Effector memory CD4-positive, alpha-beta T cell (primary cell): ENCODE measurements around the gene LST1.

Experiments
- DNase-seq, 3 donors: peaks; one replicate each; pipeline ENCODE4 v3.0.0-alpha.2; 2020
- H3K27ac ChIP-seq: 2 replicates; pipeline ENCODE4 v1.7.0; 2013; ENCODE audit warnings: mild to moderate bottlenecking, low read length, moderate library complexity; ENCODE audit not compliant: insufficient read depth, poor library complexity, severe bottlenecking
- H3K27me3 ChIP-seq: replicated peaks from 2 replicates; pipeline ENCODE4 v1.7.0; 2013; ENCODE audit warnings: mild to moderate bottlenecking, low read length; ENCODE audit not compliant: insufficient read depth, control insufficient read depth, poor library complexity, severe bottlenecking
- H3K36me3 ChIP-seq: 2 replicates; pipeline ENCODE4 v1.7.0; 2013; ENCODE audit warnings: mild to moderate bottlenecking, low read length, moderate library complexity; ENCODE audit not compliant: control insufficient read depth, insufficient read depth
- H3K4me1 ChIP-seq: 2 replicates; pipeline ENCODE4 v1.7.0; 2013; ENCODE audit warnings: low read length, mild to moderate bottlenecking; ENCODE audit not compliant: control insufficient read depth, insufficient read depth, poor library complexity, severe bottlenecking
- H3K4me3 ChIP-seq: 2 replicates; pipeline ENCODE4 v1.7.0; 2013; ENCODE audit warnings: low read length, low read depth, mild to moderate bottlenecking; ENCODE audit not compliant: insufficient read depth, poor library complexity, severe bottlenecking
- H3K9me3 ChIP-seq: 2 replicates; pipeline ENCODE4 v1.7.0; 2013; ENCODE audit warnings: mild to moderate bottlenecking, low read length, moderate library complexity; ENCODE audit not compliant: control insufficient read depth

Gene LST1

GRCh38 chr6:31619805-31620585 lies 33.9 kb downstream of the LST1 start:
- H3K4me1 ChIP-seq: peaks cover 7% of the 10 kb centered on the region
- H3K4me3 ChIP-seq: peak overlapping the region; percentile 56
- H3K27me3 ChIP-seq: no peaks in the 10 kb centered on the region
- peak overlapping the region; percentile 92 for H3K27ac ChIP-seq
- peak; percentile 95 for DNase-seq
- peaks cover 18% of the 10 kb centered on the region for H3K36me3 ChIP-seq
- H3K9me3 ChIP-seq: no peaks in the 10 kb centered on the region

DNA sequence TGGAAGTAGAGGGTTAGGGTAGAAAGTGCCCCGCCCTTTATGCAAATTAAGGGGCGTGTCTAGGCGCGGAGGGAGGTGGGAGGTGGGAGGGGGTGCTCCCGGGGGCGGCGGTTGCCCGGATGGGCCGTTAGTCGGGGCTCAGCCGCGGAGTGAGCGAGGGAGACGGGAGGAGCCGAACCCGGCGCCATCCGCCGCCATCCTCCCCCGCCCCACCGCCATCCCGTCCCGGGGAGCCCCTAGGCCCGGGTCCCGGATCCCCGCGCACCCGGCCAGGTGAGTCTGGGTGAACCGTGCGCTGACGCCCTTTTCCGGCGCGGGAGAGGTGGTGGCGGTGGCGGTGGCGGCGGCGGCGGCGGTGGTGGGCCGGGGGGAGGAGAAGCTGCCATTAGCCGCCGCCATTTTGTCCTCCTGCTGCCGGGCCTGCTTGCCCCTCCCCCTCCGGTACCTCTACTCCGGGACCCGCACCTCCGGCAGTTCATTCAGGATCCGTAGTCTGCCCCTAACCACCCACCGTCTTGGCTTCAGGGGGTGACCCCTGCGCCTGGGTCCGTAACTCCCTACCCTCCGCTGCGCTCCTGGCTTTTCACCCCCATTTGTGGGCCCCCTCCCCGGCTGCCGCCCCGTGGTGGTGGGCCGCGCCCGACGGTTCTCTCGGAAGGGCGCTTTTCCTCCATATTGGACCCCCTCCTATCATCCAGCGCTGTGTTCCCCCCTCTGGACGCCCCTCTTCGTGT lies 34.7 kb downstream of the LST1 start, which contains the start of gene PRRC2A:
Gene PRRC2A (plus strand): TSS at position 130 of the 734 bp plus-strand sequence. CDS start 2,075 bp downstream, outside the sequence.
- peak within 1 kb of the TSS; percentile 56 for H3K4me3 ChIP-seq
- DNase-seq: peak in 2 of 3 donors; percentile 71 to 95

DNA sequence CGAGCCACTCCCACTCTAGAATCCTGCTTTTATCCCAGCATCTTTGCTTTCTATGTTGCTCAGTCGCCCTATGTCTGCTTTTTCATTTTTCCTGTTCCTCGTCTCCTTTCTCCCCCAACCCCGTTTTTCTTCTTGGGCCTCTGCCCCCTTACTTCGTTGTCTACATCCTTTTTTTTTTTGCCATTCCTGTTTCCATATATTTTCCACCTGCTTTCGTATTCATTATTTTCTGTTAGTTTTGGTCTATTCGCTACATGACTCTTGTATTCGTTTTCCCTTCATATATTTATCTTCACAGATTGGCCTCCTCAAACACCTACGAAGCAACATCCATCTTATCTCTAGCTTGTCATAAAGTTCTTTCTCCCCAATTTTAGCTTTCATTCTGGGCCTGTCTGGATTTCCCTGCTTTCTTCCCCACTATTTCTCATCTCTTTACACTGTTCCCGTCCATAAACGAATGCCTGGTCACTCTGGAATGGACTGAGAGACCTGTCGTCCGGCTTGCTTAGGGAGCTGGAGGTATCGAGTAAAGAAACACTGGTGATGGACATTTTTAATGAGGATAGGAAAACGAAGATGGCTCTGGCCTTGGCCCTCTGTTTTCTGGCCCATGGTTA lies 35.4 kb downstream of the LST1 start:
- peaks cover 7% of the 10 kb centered on the region for H3K4me1 ChIP-seq
- no peak for DNase-seq
- peak overlapping the region; percentile 92 for H3K27ac ChIP-seq
- peak overlapping the region; percentile 56 for H3K4me3 ChIP-seq
- no peaks in the 10 kb centered on the region for H3K9me3 ChIP-seq
- no peaks in the 10 kb centered on the region for H3K27me3 ChIP-seq
- H3K36me3 ChIP-seq: peaks cover 32% of the 10 kb centered on the region

More for the DNA sequence above, 34.7 kb downstream of the LST1 start, which contains the start of gene PRRC2A:
- H3K4me1 ChIP-seq: peaks cover 7% of the 10 kb centered on the region
- peak within 1 kb of the TSS; percentile 92 for H3K27ac ChIP-seq
- H3K9me3 ChIP-seq: no peaks in the 10 kb centered on the region
- H3K27me3 ChIP-seq: no peaks in the 10 kb centered on the region
- H3K36me3 ChIP-seq: peaks cover 25% of the 10 kb centered on the region

- Histone ChIP-seq H3K4me1 (peaks cover 7% of the 10 kb centered on the region), H3K36me3 (peaks cover 38% of the 10 kb centered on the region), H3K4me3 (no peak overlapping the region), H3K27ac (peak overlapping the region; percentile 92), H3K27me3 (no peaks in the 10 kb centered on the region), H3K9me3 (no peaks in the 10 kb centered on the region)
- no peak for DNase-seq
Observed at GRCh38 chr6:31621991-31622390, 35.9 kb downstream of the LST1 start.

- no peaks in the 10 kb centered on the region for H3K9me3 ChIP-seq
- no peak for DNase-seq
- H3K27ac ChIP-seq: no peak overlapping the region
- H3K36me3 ChIP-seq: peaks cover 45% of the 10 kb centered on the region
- H3K4me3 ChIP-seq: no peak overlapping the region
- no peaks in the 10 kb centered on the region for H3K27me3 ChIP-seq
- peaks cover 7% of the 10 kb centered on the region for H3K4me1 ChIP-seq
Observed at GRCh38 chr6:31622684-31623091, 36.6 kb downstream of the LST1 start.

GRCh38 chr6:31624070-31624469 lies 38.0 kb downstream of the LST1 start:
- H3K4me3 ChIP-seq: no peak overlapping the region
- peaks cover 59% of the 10 kb centered on the region for H3K36me3 ChIP-seq
- no peak overlapping the region for H3K27ac ChIP-seq
- peaks cover 7% of the 10 kb centered on the region for H3K4me1 ChIP-seq
- no peaks in the 10 kb centered on the region for H3K9me3 ChIP-seq
- H3K27me3 ChIP-seq: no peaks in the 10 kb centered on the region
- no peak for DNase-seq

GRCh38 chr6:31626952-31627351 lies 40.9 kb downstream of the LST1 start:
- DNase-seq: no peak
- Histone ChIP-seq H3K9me3 (no peaks in the 10 kb centered on the region), H3K36me3 (peaks cover 87% of the 10 kb centered on the region), H3K27me3 (no peaks in the 10 kb centered on the region), H3K4me1 (no peaks in the 10 kb centered on the region), H3K27ac (no peak overlapping the region), H3K4me3 (no peak overlapping the region)

GRCh38 chr6:31627690-31628287 lies 41.7 kb downstream of the LST1 start:
- no peak overlapping the region for H3K4me3 ChIP-seq
- no peaks in the 10 kb centered on the region for H3K4me1 ChIP-seq
- no peaks in the 10 kb centered on the region for H3K27me3 ChIP-seq
- no peak overlapping the region for H3K27ac ChIP-seq
- H3K9me3 ChIP-seq: no peaks in the 10 kb centered on the region
- DNase-seq: no peak
- peaks cover 96% of the 10 kb centered on the region for H3K36me3 ChIP-seq

DNA sequence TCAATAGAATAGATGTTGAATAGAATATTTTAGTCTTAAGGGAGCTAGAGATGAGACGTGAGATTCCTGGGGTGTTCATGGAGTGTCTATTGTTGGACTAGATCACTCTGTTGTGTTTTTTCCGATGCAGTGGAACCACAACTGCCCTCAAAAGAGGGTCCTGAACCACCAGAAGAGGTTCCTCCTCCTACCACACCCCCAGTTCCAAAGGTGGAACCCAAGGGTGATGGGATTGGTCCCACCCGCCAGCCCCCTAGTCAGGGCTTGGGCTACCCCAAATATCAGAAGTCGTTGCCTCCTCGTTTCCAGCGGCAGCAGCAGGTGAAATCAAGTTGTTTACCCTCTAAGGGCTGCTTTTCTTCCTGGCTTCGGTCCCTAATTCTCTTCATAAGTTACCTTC lies 42.9 kb downstream of the LST1 start:
- Histone ChIP-seq H3K27me3 (no peaks in the 10 kb centered on the region), H3K36me3 (peaks cover 100% of the 10 kb centered on the region), H3K4me3 (no peak overlapping the region), H3K27ac (no peak overlapping the region), H3K9me3 (no peaks in the 10 kb centered on the region), H3K4me1 (no peaks in the 10 kb centered on the region)
- no peak for DNase-seq
